ENCODE data around the gene GMCL2. TPM values are rescaled to one million over a fixed set of nuclear protein-coding genes. Genes with fewer than 3 reads are reported as not detected.
A peak's percentile ranks its signal among the peaks of the same experiment; 100 is the strongest.

GMCL2 gene
- total RNA-seq, 1 donor from 2014 or later, result not detected

DNA sequence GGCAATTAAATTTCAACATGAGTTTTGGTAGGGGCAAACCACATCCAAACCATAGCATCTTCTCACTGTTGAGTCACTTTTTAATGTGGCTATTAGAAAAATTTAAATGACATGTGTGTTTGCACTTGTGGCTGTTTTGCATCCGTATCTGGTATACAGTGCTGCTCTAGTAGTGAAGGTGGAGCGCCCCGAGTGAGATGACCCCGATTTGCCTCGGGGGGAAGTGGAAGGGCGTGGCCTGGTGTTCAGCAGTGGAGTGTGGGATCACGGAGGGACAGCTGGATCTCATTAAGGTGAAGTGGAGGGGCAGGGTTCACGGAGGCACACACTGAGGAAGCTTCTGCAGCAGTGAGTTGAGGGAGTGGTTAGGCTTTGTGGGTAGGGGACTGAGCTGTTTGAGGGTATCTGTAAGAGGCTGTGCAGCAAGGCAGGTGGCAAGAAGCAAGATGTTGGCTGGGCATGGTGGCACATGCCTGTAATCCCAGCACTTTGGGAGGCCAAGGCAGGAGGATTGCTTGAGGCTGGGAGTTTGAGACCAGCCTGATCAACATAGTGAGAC, 6.2 kb upstream of the GMCL2 start:
- ATAC-seq (no peak), DNase-seq (no peak)
- intact Hi-C loops (cut with micrococcal nuclease), result no loop called here

- DNase-seq, result no peak
- intact Hi-C loops (cut with micrococcal nuclease), result no loop called here
- no peak for ATAC-seq
Observed at GRCh38 chr5:178192787-178193186, 5.6 kb upstream of the GMCL2 start.

DNA sequence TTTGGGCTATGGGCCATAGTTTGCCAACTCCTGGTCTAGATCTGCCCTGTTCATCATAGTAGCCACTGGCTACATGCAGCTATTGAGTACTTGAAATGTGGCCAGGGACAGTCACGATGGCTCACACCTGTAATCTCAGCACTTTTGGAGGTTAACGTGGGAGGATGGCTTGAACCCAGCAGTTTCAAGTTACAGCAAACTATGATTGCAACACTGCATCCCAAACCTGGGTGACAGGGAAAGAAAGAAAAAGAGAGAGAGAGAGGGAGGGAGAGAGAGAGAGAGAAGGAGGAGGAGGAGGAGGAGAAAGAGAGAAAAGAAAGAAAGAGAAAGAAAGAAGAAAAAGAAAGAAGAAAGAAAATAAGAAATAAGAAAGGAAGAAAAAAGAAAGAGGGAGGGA, 5.1 kb upstream of the GMCL2 start:
- ATAC-seq (no peak), DNase-seq (no peak)
- intact Hi-C loops (cut with micrococcal nuclease), result no loop called here

DNA sequence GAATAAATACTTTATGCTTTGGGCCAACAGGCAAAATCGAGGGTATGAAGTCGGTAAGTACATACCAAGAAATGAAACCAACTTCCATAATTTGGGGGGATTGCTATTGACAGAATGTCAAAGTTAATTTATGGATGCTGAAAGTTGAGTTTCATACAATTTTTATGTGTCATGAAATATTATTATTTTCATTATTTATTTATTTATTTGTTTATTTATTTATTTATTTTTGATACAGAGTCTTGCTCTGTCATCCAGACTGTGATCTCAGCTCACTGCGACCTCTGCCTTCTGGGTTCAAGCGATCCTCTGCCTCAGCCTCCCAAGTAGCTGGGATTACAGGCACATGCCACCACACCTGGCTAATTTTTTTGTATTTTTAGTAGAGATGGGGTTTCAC, 4.5 kb upstream of the GMCL2 start:
- DNase-seq (no peak), ATAC-seq (no peak)

DNA sequence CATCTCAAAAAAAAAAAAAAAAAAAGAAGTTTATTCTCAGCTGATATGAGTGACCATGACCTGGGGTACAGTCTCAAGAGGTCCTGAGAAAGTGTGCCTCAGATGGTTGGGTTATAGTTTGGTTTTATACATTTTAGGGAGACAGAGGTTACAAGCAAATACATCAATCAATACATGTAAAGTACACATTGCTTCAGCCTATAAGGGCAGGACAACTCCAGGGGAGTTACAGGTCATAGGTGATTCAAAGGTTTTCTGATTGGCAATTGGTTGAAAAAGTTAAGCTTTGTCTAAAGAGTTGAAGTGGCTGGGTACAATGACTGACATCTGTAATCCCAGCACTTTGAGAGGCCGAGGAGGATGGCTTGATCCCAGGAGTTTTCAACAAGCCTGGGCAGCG, 2.3 kb upstream of the GMCL2 start:
- ATAC-seq (no peak), DNase-seq (no peak)
- intact Hi-C loops (cut with micrococcal nuclease), result no loop called here

More for the DNA sequence above, 4.5 kb upstream of the GMCL2 start:
- intact Hi-C loops (cut with micrococcal nuclease), result no loop called here

DNA sequence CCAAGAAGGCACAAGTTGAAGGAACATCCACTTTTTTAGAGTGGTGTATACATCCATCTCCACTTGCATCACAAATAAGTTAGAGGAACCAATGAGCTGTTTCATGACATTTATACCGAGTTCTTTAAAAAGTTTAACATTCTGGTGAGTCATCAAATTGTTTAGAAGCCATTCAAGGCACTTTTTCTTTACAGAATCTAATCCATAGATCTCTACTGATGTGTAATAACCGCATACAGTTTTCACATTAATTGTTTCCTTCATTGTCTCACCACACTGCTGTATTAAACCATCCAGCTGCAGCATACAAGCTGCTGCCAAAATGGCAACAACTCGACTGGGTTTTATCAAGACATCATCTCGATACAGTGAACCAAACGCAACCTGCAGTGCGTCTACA, 744 bp downstream of the GMCL2 start:
- intact Hi-C loops (cut with micrococcal nuclease), result no loop called here
- ATAC-seq, result no peak
- no peak for DNase-seq

DNA sequence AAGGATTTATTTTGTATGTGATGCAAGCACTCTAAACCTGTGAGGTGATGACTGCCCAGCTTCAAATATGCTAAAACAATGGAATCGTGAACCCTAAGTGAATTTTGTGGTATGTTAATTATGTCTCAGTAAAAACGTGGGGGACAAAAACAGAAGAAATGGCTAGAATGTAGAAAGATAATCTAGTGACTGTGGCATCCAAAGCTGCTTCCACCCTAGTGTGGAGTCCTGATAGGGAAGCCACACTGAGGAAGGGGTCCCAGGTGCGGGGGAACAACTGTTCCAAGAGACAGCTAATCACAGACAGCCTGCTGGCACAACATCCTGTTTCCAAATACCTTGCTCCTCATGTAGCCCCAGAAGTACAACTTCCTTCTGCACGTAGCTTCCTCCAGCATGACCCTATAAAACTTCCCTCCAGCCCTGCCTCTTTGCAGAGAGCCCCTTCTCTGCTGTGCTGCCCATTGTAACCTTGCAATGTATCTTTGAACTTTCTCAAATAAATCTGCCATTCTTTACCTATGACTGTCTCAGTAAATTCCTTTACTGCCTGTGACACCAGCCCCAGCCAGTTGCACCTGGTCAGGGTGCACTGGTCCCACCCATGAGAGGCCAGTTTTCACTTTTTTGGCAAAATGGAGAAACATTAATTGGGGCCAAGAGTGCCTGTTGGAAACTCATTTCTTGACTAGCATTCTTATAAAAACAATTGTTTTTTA, 4.9 kb downstream of the GMCL2 start:
- DNase-seq (no peak), ATAC-seq (no peak)
- intact Hi-C loops (cut with micrococcal nuclease), result no loop called here

GRCh38 chr5:178180141-178180863, 6.9 kb downstream of the GMCL2 start:
- no peak for DNase-seq
- intact Hi-C loops (cut with micrococcal nuclease), result no loop called here

DNA sequence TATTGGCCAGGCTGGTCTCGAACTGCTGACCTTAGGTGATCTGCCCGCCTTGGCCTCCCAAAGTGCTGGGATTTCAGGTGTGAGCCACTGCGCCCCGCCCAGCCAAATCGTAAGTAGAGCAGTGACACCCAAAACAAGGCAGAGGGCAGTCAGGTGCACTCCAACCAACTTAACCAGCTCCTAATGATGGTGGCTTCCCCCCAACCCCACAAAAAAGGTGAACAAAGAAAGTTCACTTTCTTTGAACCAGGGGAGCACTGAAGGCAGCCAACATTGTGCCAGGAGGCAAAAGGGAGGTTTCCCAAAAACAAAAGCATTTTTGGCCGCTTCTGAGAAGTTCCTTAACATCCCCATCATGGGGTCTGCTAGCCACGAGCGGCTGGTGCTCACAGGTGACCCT, 9.6 kb downstream of the GMCL2 start:
- intact Hi-C loops (cut with micrococcal nuclease), result no loop called here
- DNase-seq, result no peak
- no peak for ATAC-seq

More at GRCh38 chr5:178180141-178180863, 6.9 kb downstream of the GMCL2 start:
- ATAC-seq, result no peak

DNA sequence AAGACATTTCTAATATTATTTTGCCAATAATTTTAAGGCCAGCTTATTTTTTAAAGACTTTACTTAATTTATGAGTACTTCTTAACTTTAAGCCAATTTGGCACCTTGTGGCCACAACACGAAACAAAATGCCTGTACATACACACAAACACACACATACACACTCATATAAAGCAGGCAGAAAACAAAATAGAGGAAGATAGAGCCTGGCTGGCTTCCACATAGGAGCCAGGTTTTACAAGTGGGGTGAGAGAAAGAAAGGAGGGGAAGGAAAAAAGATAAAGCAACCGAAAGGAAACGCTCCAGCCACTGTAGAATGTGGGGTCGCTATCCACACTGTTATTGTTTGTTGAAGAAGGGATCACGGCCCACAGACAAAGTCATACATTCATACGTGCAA, 10.4 kb downstream of the GMCL2 start:
- intact Hi-C loops (cut with micrococcal nuclease), result no loop called here
- DNase-seq (no peak), ATAC-seq (no peak)

- no peak for ATAC-seq
- intact Hi-C loops (cut with micrococcal nuclease), result no loop called here
- no peak for DNase-seq
Observed at GRCh38 chr5:178174456-178174855, 12.7 kb downstream of the GMCL2 start.

GRCh38 chr5:178170455-178170854, 16.7 kb downstream of the GMCL2 start:
- intact Hi-C loops (cut with micrococcal nuclease), result no loop called here
- DNase-seq (no peak), ATAC-seq (no peak)

GRCh38 chr5:178165581-178165980, 21.6 kb downstream of the GMCL2 start:
- DNase-seq (no peak), ATAC-seq (no peak)
- intact Hi-C loops (cut with micrococcal nuclease), result no loop called here

DNA sequence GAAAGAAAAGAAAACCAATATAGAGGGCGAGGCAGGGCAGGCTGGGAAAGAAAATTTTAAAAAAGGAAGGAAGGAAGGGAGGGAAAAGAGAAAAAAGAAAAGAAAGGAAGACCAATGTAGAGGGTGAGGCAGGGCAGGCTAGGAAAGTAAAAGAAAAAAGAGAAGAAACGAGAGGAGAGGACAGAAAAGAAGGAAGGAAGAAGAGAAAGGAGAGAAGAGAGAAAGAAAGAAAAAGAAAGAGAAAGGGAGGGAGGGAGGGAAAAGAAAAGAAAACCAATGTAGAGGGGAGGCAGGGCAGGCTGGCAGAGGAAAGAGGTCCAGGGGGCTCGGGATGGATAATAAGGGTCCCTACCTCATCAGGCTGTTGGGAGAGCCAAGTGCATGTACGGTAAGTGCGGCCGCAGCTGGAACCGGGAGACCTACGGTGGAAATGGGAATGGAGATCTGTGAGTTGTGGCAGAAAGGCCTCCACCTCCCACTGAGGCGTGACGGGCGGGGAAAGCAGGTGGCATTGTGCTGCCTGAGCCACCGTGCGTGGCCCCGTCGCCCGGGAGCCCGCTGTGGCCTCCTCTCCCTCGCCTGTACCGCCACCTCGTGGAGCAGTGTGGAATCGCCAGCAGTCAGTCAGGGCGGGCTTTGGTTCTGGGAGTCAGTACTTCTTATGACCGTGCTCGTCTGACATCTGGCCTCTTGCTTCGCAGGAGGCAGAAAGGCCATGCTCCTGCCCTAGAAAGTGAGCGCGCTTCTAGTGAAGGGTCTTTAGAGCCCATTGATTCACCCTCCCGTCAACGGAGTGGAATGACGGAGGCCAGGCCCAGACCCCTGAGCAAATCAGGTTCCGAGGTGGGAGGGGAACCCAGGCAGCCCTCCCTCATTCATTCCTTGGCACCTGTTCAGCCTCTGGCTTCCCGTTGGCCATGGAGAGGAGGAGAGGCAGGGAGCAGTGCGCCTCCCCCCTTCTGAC, 23.1 kb downstream of the GMCL2 start:
- ATAC-seq, result peak; percentile 98
- peak; percentile 89 for DNase-seq
- intact Hi-C loops (cut with micrococcal nuclease), result no loop called here

DNA sequence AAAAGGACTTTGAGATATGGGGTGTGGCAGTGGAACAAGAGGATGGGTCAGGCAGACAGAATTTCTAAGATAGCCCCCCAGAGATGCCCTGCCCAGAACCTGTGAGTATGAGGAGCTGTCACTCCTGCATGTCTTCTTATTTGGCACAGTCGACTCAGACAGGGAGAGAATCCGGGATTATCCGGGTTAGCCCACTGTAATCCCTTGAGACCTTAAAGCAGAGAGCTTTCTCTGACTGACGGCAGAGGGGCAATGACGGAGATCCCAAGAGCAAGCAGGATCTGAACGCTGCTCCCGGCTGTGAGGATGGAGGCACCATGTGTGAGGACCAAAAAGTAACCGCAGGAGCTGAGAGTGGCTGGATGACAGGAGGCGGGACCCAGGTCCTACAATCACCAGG, 24.7 kb downstream of the GMCL2 start:
- DNase-seq, result no peak
- no peak for ATAC-seq
- intact Hi-C loops (cut with micrococcal nuclease), result no loop called here

- intact Hi-C loops (cut with micrococcal nuclease), result no loop called here
- no peak for ATAC-seq
- no peak for DNase-seq
Observed at GRCh38 chr5:178160176-178160575, 27.0 kb downstream of the GMCL2 start.

DNA sequence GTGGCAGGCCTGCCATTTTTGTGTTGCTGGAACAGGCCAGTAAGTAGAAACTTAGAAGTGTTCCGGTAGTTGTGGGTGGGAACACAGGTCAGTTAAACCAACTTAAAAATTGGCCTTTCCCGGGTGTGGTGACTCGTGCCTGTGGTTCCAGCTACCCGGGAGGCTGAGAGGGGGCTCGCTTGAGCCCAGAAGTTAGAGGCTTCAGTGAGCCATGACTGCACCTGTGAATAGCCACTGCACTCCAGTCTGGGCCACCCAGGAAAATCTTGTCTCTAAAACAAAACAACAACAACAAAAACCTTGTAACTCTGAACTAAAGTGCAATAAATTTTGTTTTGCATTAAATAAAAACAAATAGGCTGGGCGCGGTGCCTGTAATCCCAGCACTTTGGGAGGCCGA, 32.1 kb downstream of the GMCL2 start:
- intact Hi-C loops (cut with micrococcal nuclease), result no loop called here
- no peak for ATAC-seq

GRCh38 chr5:178153530-178154340, 33.4 kb downstream of the GMCL2 start, which contains the start of gene NHP2:
NHP2 (minus strand) TSS chr5:178153885; CDS start chr5:178153817, 68 bp downstream.
- ATAC-seq (peak; percentile 99), DNase-seq (peak; percentile 98)
- intact Hi-C loops (cut with micrococcal nuclease), result no loop called here

More for the DNA sequence above, 32.1 kb downstream of the GMCL2 start:
- DNase-seq, result no peak
